HL-60 (cell line): ENCODE results near the gene OR6V1.

ENCODE experiments used
- DNase-seq, 2 experiments: peaks; one replicate each; pipeline ENCODE4 v3.0.0-alpha.2; 2010 to 2020; ENCODE audit warnings: low read depth in 1 of 2, low spot score in 1 of 2
- H3K27ac ChIP-seq: fragments of 250-450 bp; sonication (Bioruptor Pico); replicated peaks from 2 replicates; pipeline ENCODE4 v1.5.1; 2020; ENCODE audit warnings: mild to moderate bottlenecking, moderate library complexity
- H3K27me3 ChIP-seq: fragments of 250-450 bp; sonication (Bioruptor Pico); 2 replicates; pipeline ENCODE4 v1.5.1; 2021; ENCODE audit warnings: mild to moderate bottlenecking, moderate library complexity; ENCODE audit not compliant: insufficient read depth, poor library complexity, severe bottlenecking
- H3K4me3 ChIP-seq: replicated peaks from 2 replicates; pipeline ENCODE4 v1.5.1; 2011; ENCODE audit warnings: mild to moderate bottlenecking, control low read depth, low read length; ENCODE audit not compliant: insufficient read depth
- CTCF ChIP-seq: IDR thresholded peaks from one replicate; pipeline ENCODE4 v1.5.1; 2011; ENCODE audit warnings: low read length, control low read depth, inconsistent platforms; ENCODE audit not compliant: insufficient read depth
- GABPA ChIP-seq: IDR thresholded peaks from 2 replicates; pipeline ENCODE4 v1.6.1; 2012; ENCODE audit warnings: low read depth
- POLR2AphosphoS5 ChIP-seq: IDR thresholded peaks from 2 replicates; pipeline ENCODE4 v1.6.1; 2012; ENCODE audit warnings: low read depth
- REST ChIP-seq: IDR thresholded peaks from 2 replicates; pipeline ENCODE4 v1.6.1; 2012; ENCODE audit warnings: low read depth; ENCODE audit not compliant: insufficient replicate concordance
- SPI1 ChIP-seq: IDR thresholded peaks from 2 replicates; pipeline ENCODE4 v1.6.1; 2012; ENCODE audit warnings: low read depth, mild to moderate bottlenecking, borderline replicate concordance

OR6V1 gene

GRCh38 chr7:143005632-143006260 is 46.4 kb upstream of the OR6V1 start:
- Histone ChIP-seq H3K27ac (no peak overlapping the region), H3K27me3 (peaks cover 2% of the 10 kb centered on the region), H3K4me3 (no peak overlapping the region)
- no peak for DNase-seq
- no peak for TF ChIP-seq SPI1
- no peak for TF ChIP-seq GABPA
- no peak for TF ChIP-seq POLR2AphosphoS5
- TF ChIP-seq CTCF: no peak
- no peak for TF ChIP-seq REST

GRCh38 chr7:143008007-143008901 is 43.9 kb upstream of the OR6V1 start:
- Histone ChIP-seq H3K27ac (no peak overlapping the region), H3K4me3 (no peak overlapping the region), H3K27me3 (peaks cover 2% of the 10 kb centered on the region)
- peak; percentile 63 to 70 for DNase-seq
- TF ChIP-seq GABPA (no peak), CTCF (peak; percentile 86), REST (no peak), POLR2AphosphoS5 (no peak), SPI1 (no peak)

- no peak for DNase-seq
- TF ChIP-seq CTCF (no peak), REST (no peak), POLR2AphosphoS5 (no peak), GABPA (no peak), SPI1 (no peak)
- no peak overlapping the region for H3K27ac ChIP-seq
- H3K4me3 ChIP-seq: no peak overlapping the region
- peaks cover 3% of the 10 kb centered on the region for H3K27me3 ChIP-seq
These were observed 40.1 kb upstream of the OR6V1 start for GRCh38 chr7:143012001-143012400.
